Cardiac muscle cell (in vitro differentiated cells and primary cell): ENCODE results near the gene TMEM221. TPM values are rescaled to one million over a fixed set of nuclear protein-coding genes. Genes with fewer than 3 reads are reported as not detected.
A peak's percentile ranks its signal among the peaks of the same experiment; 100 is the strongest.

Experiments used
- DNase-seq, 2 donors: peaks; one replicate each; pipeline versions ENCODE4 v3.0.0 to v3.0.0-alpha.2; 2010 to 2017; ENCODE audit warnings: low read depth in 1 of 2, low spot score in 1 of 2
- H3K27ac ChIP-seq: fragments of 200-600 bp; sonication (generic); 2 replicates; pipeline ENCODE4 v1.5.1; 2016
- H3K27me3 ChIP-seq: fragments of 200-600 bp; sonication (generic); 2 replicates; pipeline ENCODE4 v1.6.0; 2016; ENCODE audit warnings: control low read depth
- H3K36me3 ChIP-seq: fragments of 200-600 bp; sonication (generic); 2 replicates; pipeline ENCODE4 v1.5.1; 2016; ENCODE audit warnings: control low read depth
- H3K4me1 ChIP-seq: fragments of 200-600 bp; sonication (generic); 2 replicates; pipeline ENCODE4 v1.8.1; 2017; ENCODE audit warnings: low read depth, mild to moderate bottlenecking, mixed run types
- H3K4me3 ChIP-seq: fragments of 200-600 bp; sonication (generic); 2 replicates; pipeline ENCODE4 v1.5.1; 2016; ENCODE audit warnings: mild to moderate bottlenecking
- H3K9me3 ChIP-seq: fragments of 200-600 bp; sonication (generic); 2 replicates; pipeline ENCODE4 v1.5.1; 2017; ENCODE audit warnings: low read depth, mild to moderate bottlenecking, control low read depth
- polyA plus RNA-seq: library from polyadenylated mRNA; unstranded; fragments of >200 nt; fragmentation: Nextera tagmentation; extraction: Ambion mirVana; gene quantifications from 2 replicates; pipeline ENCODE4 v1.2.1, GENCODE V29; 2016
- total RNA-seq: library from RNA; depleted of rRNA; stranded (reverse); fragments of >200 nt; gene quantifications from 2 replicates; pipeline ENCODE4 v1.2.3, GENCODE V29; 2016
- TF ChIP-seq, protein P1 (sequence below): IDR thresholded peaks from 2 replicates; pipeline ENCODE4 v1.5.1; 2012; ENCODE audit warnings: low read depth, mild to moderate bottlenecking, low read length

The TMEM221 gene
- total and polyA plus RNA-seq, 2 experiments from 2014 or later, result 3.2 to 5.7 TPM

DNA sequence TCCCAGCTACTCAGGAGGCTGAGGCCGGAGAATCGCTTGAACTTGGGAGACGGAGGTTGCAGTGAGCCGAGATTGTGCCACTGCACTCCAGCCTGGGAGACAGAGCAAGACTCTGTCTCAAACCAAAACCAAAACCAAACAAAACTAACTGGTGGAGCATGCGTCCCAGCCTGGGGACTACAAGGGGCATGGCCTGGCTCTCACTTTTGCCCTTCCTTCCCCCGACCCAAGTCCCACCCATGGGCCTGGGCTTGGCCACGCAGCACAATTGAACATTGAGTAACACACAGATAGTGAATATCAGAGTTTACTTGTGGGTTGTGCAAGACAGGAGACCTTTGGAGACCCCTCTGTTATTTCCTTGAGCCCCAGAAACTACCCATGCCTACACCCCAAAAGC is 13.2 kb downstream of the TMEM221 start:
- no peaks in the 10 kb centered on the region for H3K36me3 ChIP-seq
- no peaks in the 10 kb centered on the region for H3K27me3 ChIP-seq
- DNase-seq, result no peak
- H3K27ac ChIP-seq, result no peak overlapping the region
- no peaks in the 10 kb centered on the region for H3K4me1 ChIP-seq
- TF ChIP-seq, protein P1, sequence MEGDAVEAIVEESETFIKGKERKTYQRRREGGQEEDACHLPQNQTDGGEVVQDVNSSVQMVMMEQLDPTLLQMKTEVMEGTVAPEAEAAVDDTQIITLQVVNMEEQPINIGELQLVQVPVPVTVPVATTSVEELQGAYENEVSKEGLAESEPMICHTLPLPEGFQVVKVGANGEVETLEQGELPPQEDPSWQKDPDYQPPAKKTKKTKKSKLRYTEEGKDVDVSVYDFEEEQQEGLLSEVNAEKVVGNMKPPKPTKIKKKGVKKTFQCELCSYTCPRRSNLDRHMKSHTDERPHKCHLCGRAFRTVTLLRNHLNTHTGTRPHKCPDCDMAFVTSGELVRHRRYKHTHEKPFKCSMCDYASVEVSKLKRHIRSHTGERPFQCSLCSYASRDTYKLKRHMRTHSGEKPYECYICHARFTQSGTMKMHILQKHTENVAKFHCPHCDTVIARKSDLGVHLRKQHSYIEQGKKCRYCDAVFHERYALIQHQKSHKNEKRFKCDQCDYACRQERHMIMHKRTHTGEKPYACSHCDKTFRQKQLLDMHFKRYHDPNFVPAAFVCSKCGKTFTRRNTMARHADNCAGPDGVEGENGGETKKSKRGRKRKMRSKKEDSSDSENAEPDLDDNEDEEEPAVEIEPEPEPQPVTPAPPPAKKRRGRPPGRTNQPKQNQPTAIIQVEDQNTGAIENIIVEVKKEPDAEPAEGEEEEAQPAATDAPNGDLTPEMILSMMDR, result no peak
- H3K9me3 ChIP-seq, result no peaks in the 10 kb centered on the region
- H3K4me3 ChIP-seq, result no peak overlapping the region

DNA sequence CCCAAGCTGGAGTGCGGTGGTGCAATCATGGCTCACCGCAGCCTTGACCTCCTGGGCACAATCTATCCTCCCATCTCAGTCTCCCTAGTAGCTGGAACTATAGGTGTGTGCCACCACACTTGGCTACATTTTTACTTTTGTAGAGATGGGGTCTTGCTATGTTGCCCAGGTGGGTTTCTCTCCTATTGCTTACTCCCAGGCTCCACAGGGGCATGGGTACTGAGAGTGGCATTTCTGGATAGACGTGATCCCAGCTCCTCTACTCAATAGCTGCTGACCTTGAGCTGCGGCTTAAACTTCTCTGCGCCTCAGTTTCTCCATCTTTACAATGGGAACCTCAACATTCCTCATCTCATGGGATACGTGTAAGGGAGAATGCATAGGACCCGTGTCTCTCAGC is 17.1 kb downstream of the TMEM221 start:
- H3K4me1 ChIP-seq, result no peaks in the 10 kb centered on the region
- H3K4me3 ChIP-seq, result no peak overlapping the region
- H3K36me3 ChIP-seq, result no peaks in the 10 kb centered on the region
- H3K27me3 ChIP-seq, result no peaks in the 10 kb centered on the region
- no peaks in the 10 kb centered on the region for H3K9me3 ChIP-seq
- TF ChIP-seq, protein P1, result no peak
- H3K27ac ChIP-seq, result no peak overlapping the region
- DNase-seq, result no peak

DNA sequence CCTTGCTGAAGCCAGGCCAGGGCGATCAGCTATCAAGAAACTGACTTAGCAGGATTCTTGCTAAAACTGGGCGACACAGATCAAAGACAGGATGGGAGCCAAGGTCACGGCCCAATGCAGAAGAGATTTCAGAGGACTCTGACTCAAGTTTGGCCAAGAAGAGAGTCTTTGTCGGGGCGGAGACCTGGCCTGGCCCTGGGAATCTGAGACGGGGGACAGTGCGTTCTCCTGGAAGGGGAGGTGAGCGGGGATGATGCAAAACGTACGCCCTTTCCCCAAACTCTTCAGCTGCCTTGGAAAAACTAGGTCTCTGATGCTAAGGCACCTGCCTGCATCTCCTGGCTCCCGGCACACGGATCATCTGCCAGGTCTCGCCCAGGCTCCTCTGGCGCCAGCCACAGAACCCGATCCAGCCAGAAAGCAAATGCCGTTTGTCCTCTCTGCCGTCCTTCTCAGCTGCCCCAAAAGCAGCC is 18.8 kb downstream of the TMEM221 start:
- no peak for DNase-seq
- Histone ChIP-seq H3K27me3 (no peaks in the 10 kb centered on the region), H3K4me1 (peaks cover under 1% of the 10 kb centered on the region), H3K9me3 (no peaks in the 10 kb centered on the region), H3K4me3 (no peak overlapping the region), H3K36me3 (no peaks in the 10 kb centered on the region), H3K27ac (no peak overlapping the region)
- TF ChIP-seq, protein P1, result no peak

DNA sequence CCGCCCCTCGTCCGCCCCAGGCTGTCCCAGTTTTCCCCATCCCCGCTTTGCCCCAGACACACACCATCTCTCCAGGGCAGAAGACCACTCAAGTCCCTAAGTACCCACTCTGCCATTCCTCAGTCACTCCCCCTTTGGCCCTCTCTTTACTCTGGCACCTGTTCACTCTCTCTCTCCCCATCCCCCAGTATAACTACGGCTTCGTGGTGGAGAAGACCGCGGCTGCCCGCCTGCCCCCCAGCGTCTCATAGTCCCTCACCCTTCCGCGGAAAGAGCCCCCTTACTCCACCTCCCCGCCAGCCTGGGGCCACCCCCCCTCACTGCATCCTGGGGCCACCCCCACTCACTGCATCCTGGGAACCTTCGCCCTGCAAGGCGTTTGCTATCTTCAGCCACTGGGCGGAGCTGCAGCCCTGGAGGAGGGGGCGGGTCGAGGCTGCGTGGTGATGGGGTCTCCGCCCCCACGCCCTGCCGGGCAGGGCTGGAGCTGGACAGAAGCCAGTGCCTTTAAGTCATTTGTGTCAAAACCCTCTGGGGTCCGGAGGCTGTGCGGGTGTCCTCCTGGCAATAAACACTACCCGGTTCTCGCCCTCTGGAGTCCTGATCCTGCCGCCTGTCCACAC is 23.6 kb downstream of the TMEM221 start:
- Histone ChIP-seq H3K36me3 (no peaks in the 10 kb centered on the region), H3K4me3 (peak overlapping the region; percentile 12), H3K27ac (peak overlapping the region; percentile 51), H3K9me3 (no peaks in the 10 kb centered on the region), H3K4me1 (peaks cover 3% of the 10 kb centered on the region), H3K27me3 (no peaks in the 10 kb centered on the region)
- TF ChIP-seq, protein P1, result peak; percentile 62
- peak; percentile 71 to 92 for DNase-seq

- Histone ChIP-seq H3K4me1 (peaks cover 3% of the 10 kb centered on the region), H3K27me3 (no peaks in the 10 kb centered on the region), H3K9me3 (no peaks in the 10 kb centered on the region), H3K27ac (no peak overlapping the region), H3K36me3 (no peaks in the 10 kb centered on the region), H3K4me3 (no peak overlapping the region)
- TF ChIP-seq, protein P1, result no peak
- DNase-seq, result no peak
Measured at GRCh38 chr19:17423429-17424208, 24.8 kb downstream of the TMEM221 start.
